ENCODE data around the gene SNRPD2.
"Not testable (repeated sequence)": the region's sequence is repeated elsewhere in the genome, so short reads cannot be mapped to it uniquely, and the experiment has no call there.

SNRPD2 gene

DNA sequence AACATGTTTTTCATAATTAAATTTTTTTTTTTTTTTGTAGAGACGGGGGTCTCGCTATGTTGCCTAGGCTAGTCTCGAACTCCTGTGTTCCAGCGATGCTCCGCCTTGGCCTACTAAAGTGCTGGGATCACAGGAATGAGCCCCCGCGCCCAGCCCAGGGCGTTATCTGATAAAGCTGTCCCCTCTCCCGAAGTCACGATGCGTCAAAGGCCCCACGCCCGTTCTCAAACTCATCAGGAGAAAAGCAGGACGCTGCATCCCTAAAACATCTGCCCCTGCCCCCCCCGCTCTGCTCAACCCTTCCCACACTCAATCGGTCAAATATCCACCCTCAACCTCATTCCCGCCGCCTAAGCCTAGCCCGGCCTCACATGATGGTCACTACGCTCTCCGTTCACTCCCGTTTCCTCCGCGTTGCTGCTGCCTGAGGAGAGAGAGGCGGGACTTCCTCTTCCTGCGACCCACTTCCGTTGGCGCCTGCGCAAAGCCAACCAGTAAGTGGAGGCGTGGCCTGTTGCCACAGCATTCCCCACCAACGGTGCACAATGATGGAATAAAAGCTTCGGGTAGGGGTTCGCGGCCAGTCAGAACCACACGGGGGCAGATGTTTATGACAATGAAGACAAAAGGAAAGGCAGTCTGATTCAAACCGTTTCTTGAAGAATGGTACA is at the start of gene SNRPD2:
TSS of gene SNRPD2 (minus strand) at position 438 of the 671 bp plus-strand sequence. CDS start at position 373, 65 bp downstream.
- peak; percentile 87 to 100 for DNase-seq

DNA sequence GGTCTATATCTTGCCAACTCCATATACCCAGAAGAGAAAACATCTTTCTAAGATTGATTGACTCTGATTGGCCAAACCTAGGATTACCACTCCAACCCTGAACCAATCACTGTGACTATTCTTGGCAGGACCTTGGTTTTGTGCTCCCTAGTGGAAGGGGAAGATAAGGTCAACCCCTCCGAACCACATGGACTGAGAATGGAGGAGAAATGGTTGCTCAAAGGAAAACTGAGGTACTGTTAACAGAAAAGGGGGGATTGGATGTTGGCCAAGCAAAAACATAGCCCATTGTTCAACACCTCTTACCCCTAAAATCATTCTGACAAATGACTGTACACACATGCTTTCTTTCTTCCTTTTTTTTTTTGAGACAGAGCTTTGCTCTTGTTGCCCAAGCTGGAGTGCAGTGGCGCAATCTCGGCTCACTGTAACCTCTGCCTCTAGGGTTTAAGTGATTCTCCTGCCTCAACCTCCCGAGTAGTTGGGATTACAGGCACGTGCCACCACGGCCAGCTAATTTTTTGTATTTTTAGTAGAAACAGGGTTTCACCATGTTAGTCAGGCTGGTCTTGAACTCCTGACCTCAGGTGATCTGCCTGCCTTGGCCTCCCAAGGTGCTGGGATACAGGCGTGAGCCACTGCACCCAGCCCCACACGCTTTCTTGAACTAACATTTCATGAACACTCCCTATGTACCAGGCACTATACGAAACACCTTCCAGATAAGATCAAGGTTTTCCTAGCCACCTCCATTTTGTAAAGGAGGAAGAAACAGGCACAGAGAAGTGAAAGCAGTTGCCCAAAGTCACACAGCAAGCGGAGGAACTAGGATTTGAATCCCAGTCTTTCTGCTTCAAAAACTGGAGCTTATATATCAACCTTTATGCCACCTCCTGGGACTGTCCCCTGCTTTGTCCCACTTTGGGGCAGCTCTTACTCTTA is 48.0 kb upstream of the SNRPD2 start:
- no peak for DNase-seq

DNA sequence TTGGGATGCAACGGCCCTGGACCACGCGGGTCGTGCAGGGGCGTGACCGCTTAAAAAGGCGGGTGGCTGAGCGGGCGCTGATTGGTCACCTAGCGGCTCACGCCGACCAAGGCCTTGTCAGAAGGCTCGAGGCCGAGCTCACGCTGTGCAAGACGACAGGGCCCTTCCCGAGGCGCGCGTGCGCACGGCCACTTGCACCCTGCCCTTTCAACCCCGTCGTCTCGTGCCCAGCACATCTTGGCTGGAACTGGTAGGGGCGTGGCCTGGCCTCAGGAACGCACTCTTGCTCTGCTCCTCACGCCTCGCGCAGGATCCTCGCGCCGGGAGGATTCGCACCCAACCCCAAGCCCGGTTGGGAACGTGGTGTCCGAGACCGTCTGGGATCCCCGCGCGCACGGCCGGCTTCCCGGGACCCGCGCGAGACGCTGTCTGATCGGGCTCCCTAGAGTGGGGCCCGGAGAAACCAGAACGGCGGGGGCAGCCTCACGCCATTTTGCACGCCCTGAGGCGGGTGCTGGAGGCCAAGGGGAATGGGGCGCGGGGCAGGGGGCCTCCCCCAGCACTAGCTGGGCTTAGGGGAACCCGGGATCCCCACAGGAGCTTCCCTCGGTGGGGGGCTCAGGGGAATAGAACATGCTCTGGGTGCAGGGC is 41.5 kb upstream of the SNRPD2 start, which contains the start of gene MEIOSIN:
TSS of gene MEIOSIN (plus strand) at position 280 of the 651 bp plus-strand sequence. CDS start 1,938 bp downstream, outside the sequence.
- no peak for DNase-seq

DNA sequence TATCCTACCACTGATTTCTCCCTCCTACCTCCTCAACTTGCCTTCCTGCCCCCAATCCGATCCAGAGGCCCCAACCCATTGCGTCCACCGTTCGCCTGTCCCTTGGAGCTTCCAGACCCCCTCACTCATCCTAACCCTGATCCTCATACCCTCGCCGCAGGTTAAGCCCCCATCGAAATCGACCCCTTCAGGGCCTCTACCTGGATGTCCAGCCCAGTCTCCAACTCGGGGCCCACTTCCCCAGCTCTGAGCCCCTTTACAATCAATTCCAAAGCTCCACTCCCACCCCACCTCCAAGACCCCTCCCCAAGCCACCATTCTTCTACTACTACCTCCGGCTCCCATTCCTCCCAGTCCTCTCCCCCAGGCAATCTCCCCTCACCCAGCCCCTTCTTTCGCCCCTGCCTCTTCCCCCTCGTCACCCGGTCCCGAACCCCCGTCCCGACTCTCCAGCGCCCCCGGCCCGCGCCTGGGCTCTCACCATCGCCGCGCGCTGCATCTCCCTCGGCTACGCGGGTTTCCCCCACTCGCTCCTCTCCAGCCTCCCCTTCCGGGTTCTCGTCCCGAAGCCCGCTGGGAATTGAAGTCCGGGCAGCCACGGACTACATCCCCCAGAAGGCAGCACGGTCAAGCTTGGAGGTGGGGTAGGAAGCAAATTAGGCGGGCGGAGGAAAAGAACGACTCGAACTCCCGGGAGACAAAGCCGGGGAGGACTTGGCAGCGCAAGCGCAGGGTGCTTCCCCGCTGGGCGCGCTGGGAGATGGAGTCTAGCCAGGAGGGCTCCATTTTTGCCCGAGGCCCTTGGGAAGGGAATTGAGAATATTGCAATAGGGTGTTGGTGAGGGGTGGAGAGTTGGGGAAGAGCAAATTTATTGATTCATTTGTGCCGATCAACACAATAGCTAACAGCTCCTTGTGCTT is 38.9 kb upstream of the SNRPD2 start, which contains the start of gene FBXO46:
TSS of gene FBXO46 (minus strand) at position 529 of the 921 bp plus-strand sequence. CDS start 17,401 bp downstream, outside the sequence.
- DNase-seq = peak; percentile 87 to 98

DNA sequence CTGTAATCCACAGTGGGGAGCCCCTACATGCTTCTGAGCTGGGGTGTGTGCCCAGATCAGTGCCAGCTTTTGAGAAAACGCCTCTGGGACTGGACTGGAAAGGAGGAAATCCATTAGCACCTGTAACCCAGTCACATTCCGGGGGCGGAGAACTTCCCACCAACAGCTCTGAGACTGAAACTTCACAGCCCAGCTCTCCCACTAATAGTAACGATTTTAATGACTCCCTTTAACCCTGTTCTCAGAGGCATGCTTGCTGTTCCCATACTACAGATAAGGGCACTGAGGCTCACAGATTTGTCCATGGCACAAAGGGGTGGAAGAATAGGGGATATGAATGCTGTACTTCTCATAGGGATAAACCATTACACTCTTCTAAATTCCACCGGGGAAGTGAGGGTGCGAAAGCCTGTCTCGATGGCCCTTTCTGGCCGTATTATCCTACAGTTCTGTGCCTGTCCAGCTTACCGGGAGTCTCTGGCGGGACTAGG is 38.1 kb upstream of the SNRPD2 start:
- DNase-seq = no peak

DNA sequence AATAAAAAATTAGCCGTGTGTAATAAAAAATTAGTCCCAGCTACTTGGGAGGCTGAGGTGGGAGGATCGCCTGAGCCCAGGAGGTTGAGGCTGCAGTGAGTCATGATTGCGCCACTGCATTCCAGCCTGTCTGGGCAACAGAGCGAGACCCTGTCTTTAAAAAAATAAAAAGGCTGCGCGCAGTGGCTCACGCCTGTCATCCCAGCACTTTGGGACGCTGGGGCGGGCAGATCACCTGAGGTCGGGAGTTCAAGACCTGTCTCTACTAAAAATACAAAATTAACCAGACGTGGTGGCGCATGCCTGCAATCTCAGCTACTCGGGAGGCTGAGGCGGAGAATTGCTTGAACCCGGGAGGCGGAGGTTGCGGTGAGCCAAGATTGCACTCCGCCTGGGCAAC is 36.9 kb upstream of the SNRPD2 start:
- DNase-seq = not testable (repeated sequence)

DNA sequence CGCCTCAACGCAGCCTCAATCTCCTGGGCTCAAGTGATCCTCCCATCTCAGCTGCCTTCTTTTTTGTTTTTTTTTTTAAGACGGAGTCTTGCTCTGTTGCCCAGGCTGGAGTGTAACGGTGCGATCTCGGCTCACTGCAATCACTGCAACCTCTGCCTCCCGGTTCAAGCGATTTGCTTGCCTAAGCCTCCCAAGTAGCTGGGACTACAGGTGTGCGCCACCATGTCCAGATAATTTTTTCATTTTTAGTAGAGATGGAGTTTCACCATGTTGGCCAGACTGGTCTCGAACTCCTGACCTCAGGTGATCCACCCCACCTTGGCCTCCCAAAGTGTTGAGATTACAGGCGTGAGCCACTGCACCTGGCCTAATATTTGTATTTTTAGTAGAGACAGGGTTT is 28.3 kb upstream of the SNRPD2 start:
- not testable (repeated sequence) for DNase-seq

DNA sequence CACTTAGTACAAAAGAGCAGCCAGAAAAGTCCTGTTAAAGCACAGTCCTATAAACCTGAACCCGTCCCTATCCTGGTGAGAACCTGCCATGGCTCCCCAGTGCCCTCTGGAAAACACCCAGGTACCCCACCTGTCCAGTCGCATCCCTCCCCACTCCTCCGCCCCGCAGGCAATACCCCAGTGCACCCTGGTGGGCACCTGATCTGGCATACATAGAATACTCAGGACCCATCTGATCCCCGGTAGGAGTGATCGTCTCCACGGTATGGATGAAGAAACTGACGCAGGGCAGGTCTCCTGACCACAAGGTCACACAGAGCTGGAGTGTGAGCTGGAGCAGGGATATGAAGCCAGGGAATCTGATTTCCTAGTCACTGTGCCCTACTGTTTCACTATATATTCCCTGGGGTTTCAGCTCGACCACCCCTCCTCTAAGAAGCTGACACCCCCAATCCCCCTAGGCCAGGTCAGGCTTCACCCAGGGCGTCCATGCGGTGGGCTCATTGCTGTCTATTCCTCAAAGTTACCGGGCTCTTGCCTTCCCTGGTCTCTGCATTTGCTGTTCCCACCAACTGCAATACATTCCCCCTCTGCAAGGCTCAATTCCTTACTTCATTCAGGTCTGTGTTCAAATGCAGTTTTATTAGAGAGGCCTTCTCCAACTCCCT is 26.4 kb upstream of the SNRPD2 start:
- DNase-seq = no peak

DNA sequence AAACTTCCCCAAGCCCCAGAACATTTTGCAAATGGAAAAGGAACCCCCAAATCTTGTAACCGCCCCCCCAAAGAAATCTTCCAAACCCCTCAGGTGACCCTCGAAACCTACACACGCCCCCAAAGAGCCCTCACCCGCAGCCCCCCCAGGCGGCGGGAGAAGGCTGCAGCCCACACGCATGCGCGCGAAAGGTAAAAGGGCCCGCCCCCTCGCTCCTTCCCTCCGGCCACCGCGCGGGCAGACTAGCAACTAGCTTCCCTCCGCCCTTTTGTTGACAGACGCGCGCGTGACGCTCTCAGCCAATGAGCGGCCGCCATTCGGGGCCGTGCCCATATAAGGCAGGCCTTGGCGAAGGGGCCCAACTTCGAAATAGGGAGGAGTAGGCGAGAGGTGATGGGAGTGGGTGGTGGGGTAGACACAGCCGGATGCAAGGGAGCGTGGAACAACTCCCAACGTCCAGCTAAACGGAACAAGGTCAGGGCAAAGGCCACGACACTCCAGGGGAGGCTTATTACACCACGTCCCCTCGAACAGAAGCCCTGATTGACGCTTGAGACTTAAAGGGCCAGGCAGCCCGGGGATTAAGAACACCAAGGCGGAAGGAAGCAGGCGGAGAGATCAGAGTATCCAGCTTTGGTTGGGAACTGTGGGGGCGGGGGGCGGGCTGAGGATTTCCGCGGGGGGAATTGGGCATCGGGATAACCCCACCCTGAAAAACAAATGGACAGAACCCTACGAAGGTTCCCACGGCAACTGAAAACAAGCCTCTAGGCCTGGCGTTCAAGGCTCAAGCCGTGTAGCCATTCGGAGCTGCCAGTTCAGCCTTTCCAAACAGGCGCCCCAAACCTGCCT is 25.6 kb upstream of the SNRPD2 start:
- peak; percentile 98 for DNase-seq

DNA sequence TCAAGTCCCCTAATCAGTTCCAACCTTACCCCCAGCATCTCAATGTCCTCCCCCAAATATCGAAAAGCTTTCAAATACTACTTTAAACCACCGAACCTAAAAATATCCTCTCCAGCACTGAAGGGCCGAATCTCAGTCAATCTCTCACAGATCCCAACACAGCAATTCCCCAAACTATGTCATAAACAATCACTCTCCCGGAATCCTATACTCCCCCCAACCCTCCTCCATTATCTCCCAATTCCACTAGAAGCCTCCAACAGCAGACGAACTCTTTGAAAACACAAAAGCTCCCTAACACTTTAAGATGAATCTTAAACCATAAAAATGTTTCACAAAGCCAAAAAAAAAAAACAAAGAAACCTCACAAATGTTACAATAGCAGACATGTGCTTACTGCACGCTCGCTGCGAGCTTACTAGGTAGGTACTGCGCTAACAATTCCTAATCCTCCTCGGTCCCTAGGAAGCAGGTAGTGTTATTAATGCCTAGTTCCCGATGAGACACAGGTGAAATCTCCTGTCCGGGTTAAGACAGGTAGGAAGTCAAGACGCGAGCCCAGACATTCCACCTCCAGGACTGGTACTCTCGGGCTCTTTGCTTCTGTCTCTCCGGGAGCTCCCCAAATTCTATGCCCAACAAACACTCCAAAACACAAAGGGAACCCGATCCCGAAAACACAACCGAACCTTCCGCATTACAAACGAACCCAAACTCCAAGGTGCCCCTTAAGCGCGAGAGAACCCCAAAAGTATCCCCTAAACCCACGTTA is 24.8 kb upstream of the SNRPD2 start:
- peak in 1 of 2 experiments; percentile 6 for DNase-seq

DNA sequence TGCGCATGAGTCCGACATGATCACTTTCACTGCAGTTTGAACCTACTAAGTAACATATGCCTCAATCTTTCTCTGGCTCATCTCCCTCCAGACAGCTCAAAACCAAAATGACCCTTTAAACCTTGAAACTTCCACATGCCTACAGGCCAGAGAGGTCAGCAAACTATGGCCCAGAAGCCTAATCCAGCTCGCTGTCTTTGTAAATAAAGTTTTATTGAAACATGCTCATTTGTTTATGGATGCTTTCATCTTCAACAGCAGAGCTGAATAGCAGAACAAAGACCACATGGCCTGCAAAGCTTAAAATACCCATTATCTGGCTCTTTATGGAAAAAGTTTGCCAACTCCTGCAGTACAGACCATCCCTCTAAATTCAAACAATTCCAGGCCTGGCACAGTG is 23.4 kb upstream of the SNRPD2 start:
- DNase-seq = no peak

DNA sequence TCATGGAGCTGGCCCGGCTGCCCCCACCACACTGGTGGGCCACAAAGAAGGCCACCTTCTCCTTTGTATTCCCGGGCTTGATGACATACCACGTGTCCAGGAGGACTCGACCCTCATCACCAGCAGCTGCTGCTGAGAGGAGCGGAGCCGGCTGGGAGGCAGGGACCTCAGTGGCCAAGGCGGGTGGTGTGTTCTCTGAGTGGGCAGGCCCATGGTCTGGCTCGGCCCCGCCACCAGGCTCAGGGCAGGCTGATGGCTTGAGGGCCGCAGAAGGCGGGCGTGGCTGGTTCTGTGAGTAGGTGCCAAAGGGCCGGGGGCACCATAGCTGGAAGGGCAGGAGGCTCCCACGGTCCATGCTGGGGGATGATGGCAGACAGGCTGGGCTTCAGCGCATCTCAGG is 21.4 kb upstream of the SNRPD2 start:
- DNase-seq = no peak

DNA sequence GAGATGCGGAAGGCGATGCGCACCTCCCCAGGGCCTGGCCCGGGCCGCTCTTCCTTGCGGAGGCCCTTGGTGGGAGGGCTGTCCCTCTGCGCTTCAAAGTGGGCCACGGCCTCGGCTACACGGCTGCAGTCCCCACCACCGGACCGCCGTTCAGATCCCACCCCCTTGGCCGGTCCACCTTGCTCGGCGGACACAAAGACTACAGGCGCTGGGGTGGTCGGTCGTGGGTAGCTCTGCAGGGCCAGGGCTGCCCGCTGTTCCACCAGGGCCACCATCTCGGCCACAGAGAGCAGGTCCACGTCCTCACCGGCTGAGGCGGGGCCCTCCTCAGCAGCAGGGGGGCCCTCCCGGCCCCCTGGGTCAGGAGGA is 20.9 kb upstream of the SNRPD2 start:
- no peak for DNase-seq

DNA sequence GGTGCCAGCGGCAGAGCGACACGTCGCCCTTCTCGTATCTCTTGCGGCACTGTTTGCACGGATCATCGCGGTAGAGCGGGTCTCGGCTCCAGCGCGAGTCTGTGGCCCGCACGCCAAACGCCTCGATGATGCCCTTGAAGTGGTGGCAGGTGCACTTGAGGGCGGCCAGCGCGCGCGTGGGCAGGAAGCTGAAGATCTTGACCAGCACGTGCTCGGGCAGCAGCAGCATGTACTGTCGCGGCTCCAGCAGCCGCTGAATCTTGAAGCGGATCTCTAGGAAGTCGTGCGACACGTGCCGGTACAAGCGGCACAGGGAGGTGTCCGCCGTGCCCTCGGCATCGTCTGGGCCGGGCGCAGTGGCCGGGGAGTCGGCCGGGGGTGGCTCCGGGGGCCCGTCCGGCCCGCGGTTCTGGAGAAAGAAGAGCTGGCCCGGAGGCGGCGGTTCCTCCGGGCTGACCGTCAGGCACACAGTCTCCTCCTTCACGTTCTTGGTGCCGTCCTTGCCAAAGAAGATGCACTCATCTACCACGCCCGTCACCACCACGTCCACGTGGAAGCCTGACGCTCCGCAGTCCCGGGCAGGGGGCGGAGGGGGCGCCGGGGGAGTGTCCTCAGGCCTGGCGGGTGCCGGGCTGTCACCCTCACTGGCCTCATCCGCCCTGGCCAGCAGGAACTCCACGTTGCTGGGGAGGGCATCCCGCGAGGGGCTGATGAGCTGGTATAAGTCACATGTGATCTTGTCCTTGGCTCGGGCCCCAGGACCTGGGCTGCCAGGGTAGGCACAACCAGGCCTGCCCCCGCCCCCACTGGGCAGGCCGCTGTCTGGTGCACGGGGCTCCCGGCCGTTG is 20.3 kb upstream of the SNRPD2 start:
- DNase-seq = no peak

DNA sequence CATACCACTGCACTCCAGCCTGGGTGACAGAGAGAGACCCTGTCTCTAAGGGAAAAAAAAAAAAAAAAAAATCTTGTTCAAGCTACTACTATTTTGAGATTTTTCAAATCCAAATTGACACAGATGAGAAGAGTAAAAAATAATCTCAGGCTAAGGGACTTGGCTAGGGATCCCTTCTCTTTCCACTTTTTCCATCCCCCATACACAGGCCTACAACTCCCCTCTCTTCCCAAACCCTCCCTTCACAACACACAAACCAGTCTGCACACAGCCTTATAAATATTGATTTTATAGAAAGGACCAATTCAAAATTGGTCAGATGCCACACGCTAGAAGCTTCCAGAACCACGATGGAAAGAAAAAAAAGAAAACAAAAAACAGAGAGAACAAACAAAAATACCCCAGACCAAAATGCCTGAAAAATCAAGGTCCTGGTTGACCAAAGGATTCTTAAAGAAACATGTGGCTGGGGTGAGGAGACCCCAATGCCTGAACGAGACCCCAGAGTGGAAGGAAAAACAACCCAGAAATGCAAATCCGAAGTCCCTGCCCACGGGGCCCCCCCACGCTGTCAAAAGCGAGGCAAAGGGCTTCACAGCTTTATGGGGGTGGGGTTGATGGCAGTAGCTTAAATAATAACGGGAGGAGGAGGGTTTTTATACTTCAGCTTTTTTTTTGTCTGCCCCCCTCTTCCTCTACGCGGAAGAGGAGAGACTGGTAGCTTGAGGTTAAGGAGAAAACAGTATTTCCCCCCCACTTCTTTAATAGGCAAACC is 18.8 kb upstream of the SNRPD2 start:
- DNase-seq = no peak

DNA sequence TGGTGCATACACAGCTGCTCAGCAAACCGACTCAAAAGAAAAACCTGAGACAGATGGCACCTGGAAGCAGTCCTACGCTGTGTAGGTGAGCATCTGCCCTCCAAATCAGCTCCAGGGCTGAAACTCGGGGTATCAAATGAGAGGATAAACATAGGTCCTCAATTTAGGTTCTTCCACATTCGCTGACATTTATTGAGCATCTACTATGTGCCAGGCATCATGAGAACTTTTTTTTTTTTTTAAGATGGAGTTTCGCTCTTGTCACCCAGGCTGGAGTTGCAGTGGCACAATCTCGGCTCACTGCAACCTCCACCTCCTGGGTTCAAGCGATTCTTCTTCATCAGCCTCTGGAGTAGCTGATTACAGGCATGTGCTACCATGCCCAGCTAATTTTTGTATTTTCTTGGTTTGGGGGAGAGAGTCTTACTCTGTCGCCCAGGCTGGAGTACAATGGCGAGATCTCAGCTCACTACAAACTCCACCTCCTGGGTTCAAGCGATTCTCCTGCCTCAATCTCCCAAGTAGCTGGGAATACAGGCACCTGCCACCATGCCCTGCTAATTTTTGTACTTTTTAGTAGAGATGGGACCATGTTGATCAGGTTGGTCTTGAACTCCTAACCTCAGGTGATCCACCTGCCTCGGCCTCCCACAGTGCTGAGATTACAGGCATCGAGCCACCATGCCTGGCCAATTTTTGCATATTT is 14.1 kb upstream of the SNRPD2 start:
- DNase-seq = no peak

DNA sequence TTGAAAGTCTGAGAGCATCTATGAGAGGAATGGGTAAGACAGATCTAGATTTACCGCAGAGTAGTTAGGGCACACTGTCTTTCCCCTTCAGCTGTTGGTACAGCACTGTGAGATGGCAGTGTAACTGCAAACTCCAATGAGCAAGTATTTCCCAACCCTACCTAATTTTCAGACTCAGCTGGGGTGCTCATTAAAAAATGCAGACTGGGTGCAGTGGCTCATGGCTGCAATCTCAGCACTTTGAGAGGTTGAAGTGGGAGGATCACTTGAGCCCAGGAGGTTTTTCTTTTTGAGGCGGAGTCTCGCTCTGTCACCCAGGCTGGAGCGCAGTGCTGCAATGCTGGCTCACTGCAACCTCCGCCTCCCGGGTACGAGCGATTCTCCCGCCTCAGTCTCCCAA is 13.4 kb upstream of the SNRPD2 start:
- DNase-seq = no peak
